Measurements from ENCODE around the gene LYPLAL1.
"Not testable (repeated sequence)": the region's sequence is repeated elsewhere in the genome, so short reads cannot be mapped to it uniquely, and the experiment has no call there.

LYPLAL1 gene

DNA sequence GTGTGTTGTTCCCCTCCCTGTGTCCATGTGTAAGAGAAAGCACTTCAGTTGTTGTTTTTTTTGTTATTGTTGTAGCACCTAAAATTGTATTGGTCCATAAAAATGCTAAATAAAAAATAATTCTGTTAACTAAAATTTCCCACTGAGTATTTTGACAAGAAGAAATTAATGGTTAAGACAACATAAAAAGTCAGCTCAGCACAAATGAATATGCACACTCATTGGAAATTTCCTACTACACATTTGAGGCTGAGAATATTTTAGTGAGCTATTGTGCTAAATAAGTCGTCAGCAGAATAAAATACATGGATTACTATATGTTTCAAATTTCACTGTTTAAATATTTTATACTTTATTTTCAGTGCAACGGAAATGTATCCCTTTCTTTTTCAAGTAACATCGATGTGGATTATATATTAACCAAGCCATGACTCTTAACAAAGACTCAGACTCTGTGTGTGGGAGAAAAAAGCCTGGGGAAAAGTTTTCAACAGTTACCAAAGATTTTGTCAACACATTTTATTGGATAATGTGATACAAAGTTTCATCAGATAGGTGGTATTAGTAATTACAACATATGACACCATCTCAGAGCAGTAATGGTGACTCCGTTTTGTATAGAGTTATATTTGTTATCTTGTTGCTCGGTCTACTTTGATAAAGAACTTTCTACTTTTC is 63.4 kb downstream of the LYPLAL1 start:
- no peak for DNase-seq (ENCODE audit: low read depth in 2 of 2)
- no peak for TF ChIP-seq CTCF (IDR thresholded peaks at IDR 0.05; ENCODE audit: low read depth, low read length)
- no peak overlapping the region for H3K4me3 ChIP-seq (replicated peaks in 1 of 2; ENCODE audit: low read depth in 2 of 2, low read length in 2 of 2)

- H3K4me3 ChIP-seq (replicated peaks in 1 of 2; ENCODE audit: low read depth in 2 of 2, low read length in 2 of 2), result no peak overlapping the region
- peak in 1 of 2 donors; percentile 2 for DNase-seq (ENCODE audit: low read depth in 2 of 2)
- TF ChIP-seq CTCF (IDR thresholded peaks at IDR 0.05; ENCODE audit: low read depth, low read length), result no peak
Measured at GRCh38 chr1:219239518-219239917, 65.8 kb downstream of the LYPLAL1 start.

GRCh38 chr1:219244864-219245263 is 71.2 kb downstream of the LYPLAL1 start:
- no peak for TF ChIP-seq CTCF (IDR thresholded peaks at IDR 0.05; ENCODE audit: low read depth, low read length)
- no peak for DNase-seq (ENCODE audit: low read depth in 2 of 2)
- no peak overlapping the region for H3K4me3 ChIP-seq (replicated peaks in 1 of 2; ENCODE audit: low read depth in 2 of 2, low read length in 2 of 2)

DNA sequence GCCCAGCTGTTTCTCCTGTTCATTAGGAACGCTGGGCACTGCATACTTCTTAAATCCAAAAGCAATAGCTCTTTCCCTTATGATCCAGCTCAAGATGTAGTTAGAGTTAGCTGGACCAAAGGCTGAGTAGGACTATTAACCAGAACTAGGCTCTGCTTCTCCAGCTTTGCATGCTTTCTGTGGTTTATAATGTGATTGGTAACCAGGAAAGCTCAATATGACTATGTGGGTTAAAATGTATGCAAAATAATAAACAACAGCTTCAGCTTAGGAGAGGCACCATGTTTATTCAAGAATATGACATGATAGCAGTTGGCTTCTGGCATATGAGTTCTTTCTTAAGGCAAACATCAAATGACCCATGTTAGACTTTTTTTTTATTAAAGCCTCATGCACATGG is 73.8 kb downstream of the LYPLAL1 start:
- no peak for TF ChIP-seq CTCF (IDR thresholded peaks at IDR 0.05; ENCODE audit: low read depth, low read length)
- no peak for DNase-seq (ENCODE audit: low read depth in 2 of 2)
- no peak overlapping the region for H3K4me3 ChIP-seq (replicated peaks in 1 of 2; ENCODE audit: low read depth in 2 of 2, low read length in 2 of 2)

DNA sequence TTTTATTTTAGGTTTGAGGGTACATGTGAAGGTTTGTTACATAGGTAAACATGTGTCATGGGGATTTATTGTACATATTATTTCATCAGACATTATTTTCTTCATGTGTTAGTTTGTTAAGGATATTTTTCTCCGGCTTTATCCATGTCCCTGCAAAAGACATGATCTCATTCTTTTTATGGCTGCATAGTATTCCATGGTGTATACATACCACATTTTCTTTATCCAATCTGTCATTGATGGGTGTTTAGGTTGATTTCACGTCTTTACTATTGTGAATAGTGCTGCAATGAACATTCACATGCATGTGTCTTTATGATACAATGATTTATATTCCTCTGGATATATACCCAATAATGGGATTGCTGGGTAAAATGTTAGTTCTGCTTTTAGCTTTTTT is 76.8 kb downstream of the LYPLAL1 start:
- not testable (repeated sequence) for H3K4me3 ChIP-seq (replicated peaks in 1 of 2; ENCODE audit: low read depth in 2 of 2, low read length in 2 of 2); DNase-seq (ENCODE audit: low read depth in 2 of 2)

GRCh38 chr1:219257751-219258150 is 84.1 kb downstream of the LYPLAL1 start:
- H3K4me3 ChIP-seq (replicated peaks in 1 of 2; ENCODE audit: low read depth in 2 of 2, low read length in 2 of 2), result no peak overlapping the region
- TF ChIP-seq CTCF (IDR thresholded peaks at IDR 0.05; ENCODE audit: low read depth, low read length), result no peak
- DNase-seq (ENCODE audit: low read depth in 2 of 2), result no peak

- H3K4me3 ChIP-seq (replicated peaks in 1 of 2; ENCODE audit: low read depth in 2 of 2, low read length in 2 of 2), result no peak overlapping the region
- TF ChIP-seq CTCF (IDR thresholded peaks at IDR 0.05; ENCODE audit: low read depth, low read length), result no peak
- no peak for DNase-seq (ENCODE audit: low read depth in 2 of 2)
Measured at GRCh38 chr1:219261454-219261853, 87.8 kb downstream of the LYPLAL1 start.
